Measurements from ENCODE around the gene CLEC3B.

DNA sequence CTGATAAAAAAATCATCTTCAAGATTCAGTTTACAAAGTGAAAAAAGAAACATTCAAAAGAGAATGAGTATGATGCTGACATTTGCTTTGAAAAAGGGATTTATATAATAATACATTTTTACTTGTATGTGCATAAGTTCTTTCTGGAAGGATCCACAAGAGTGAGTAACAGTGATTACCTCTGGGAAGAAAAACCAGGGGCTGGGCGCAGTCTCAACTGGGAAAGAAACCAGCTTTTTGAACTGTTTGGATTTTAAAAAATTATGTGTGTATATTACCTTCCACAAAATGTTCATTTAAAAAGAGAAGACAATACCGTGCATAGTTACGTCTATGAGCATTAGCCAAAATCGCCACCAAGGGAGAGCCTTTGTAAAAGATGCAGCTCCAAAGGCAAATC, 1.3 kb downstream of the CLEC3B start:
- TF ChIP-seq CTCF (IDR thresholded peaks at IDR 0.05; ENCODE audit: insufficient read depth, low read length) (no peak), POLR2AphosphoS5 (IDR thresholded peaks at IDR 0.05; ENCODE audit: low read depth) (no peak), REST (IDR thresholded peaks at IDR 0.05; ENCODE audit: insufficient replicate concordance, low read depth) (no peak), GABPA (IDR thresholded peaks at IDR 0.05; ENCODE audit: low read depth) (no peak), SPI1 (IDR thresholded peaks at IDR 0.05; ENCODE audit: borderline replicate concordance, low read depth) (no peak)
